Body of pancreas (tissue), 4 donors: ENCODE data around the gene NRXN2.

Experiments
- POLR2A ChIP-seq, 3 donors: fragments of 450-650 bp; IDR thresholded peaks; one replicate each; pipeline ENCODE4 v1.6.1; 2016; ENCODE audit warnings: antibody characterized with exemption in 3 of 3, mild to moderate bottlenecking in 2 of 3
- TF ChIP-seq, protein P1 (sequence below), 7 experiments: fragments of 450-650 bp in 4 of 7; fragments of 200-600 bp in 3 of 7; sonication (generic) in 3 of 7; IDR thresholded peaks; one replicate each; pipeline ENCODE4 v1.5.1; 2016 to 2019; ENCODE audit warnings: antibody characterized with exemption in 7 of 7

DNA sequence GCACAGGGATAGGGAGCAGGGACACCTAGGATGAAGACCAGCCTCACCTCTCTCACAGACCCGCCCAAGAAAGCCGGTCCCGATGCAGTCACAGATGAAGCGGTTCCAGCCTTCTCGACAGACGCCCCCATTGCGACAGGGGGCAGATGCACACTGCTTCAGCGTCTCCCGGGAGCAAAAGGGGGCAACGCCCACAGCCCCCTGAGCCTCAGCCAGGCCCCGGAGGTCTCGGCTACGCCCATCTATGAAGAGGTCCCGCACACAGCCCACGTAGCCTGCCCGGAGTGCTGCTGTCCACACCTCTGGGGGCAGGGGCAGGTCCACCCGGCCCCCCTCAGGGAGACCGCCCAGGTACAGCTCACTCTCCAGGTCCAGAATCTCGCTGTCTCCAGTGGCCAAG is 62.3 kb downstream of the NRXN2 start:
- TF ChIP-seq, protein P1, sequence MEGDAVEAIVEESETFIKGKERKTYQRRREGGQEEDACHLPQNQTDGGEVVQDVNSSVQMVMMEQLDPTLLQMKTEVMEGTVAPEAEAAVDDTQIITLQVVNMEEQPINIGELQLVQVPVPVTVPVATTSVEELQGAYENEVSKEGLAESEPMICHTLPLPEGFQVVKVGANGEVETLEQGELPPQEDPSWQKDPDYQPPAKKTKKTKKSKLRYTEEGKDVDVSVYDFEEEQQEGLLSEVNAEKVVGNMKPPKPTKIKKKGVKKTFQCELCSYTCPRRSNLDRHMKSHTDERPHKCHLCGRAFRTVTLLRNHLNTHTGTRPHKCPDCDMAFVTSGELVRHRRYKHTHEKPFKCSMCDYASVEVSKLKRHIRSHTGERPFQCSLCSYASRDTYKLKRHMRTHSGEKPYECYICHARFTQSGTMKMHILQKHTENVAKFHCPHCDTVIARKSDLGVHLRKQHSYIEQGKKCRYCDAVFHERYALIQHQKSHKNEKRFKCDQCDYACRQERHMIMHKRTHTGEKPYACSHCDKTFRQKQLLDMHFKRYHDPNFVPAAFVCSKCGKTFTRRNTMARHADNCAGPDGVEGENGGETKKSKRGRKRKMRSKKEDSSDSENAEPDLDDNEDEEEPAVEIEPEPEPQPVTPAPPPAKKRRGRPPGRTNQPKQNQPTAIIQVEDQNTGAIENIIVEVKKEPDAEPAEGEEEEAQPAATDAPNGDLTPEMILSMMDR (IDR thresholded peaks at IDR 0.05), result no peak
- no peak for TF ChIP-seq POLR2A (IDR thresholded peaks at IDR 0.05)
